HG03469 (cell line): ENCODE measurements around the gene IL1RN.

ENCODE experiments used
- ATAC-seq: cut with Tn5 transposase; IDR thresholded peaks from one replicate; pipeline ENCODE4 v1.9.1; 2021; ENCODE audit warnings: mild to moderate bottlenecking, moderate library complexity, moderate number of reproducible peaks; ENCODE audit not compliant: unreplicated experiment

The IL1RN gene

GRCh38 chr2:113124984-113125855 lies 2.2 kb upstream of the IL1RN start:
- no peak for ATAC-seq

- no peak for ATAC-seq
These were observed 510 bp downstream of the IL1RN start for GRCh38 chr2:113127646-113128570.

GRCh38 chr2:113129519-113130078 lies 2.2 kb downstream of the IL1RN start:
- ATAC-seq, result no peak

GRCh38 chr2:113131352-113132185 lies 4.2 kb downstream of the IL1RN start:
- ATAC-seq, result no peak

- ATAC-seq, result no peak
These were observed 5.1 kb downstream of the IL1RN start for GRCh38 chr2:113132414-113133021.

- ATAC-seq, result no peak
These were observed 6.6 kb downstream of the IL1RN start for GRCh38 chr2:113133704-113134598.

- no peak for ATAC-seq
These were observed 7.3 kb downstream of the IL1RN start for GRCh38 chr2:113134717-113135116.

- ATAC-seq, result no peak
These were observed 7.9 kb downstream of the IL1RN start for GRCh38 chr2:113135317-113135716.

GRCh38 chr2:113136828-113137775 lies 9.7 kb downstream of the IL1RN start:
- no peak for ATAC-seq

- ATAC-seq, result no peak
These were observed 10.4 kb downstream of the IL1RN start for GRCh38 chr2:113137827-113138226.

- no peak for ATAC-seq
These were observed 11.3 kb downstream of the IL1RN start for GRCh38 chr2:113138428-113139322.

GRCh38 chr2:113141451-113141850 lies 14.1 kb downstream of the IL1RN start:
- ATAC-seq, result no peak

- no peak for ATAC-seq
These were observed 14.9 kb downstream of the IL1RN start for GRCh38 chr2:113142290-113142689.

- no peak for ATAC-seq
These were observed 16.9 kb downstream of the IL1RN start for GRCh38 chr2:113144259-113144658.

- no peak for ATAC-seq
These were observed 21.5 kb downstream of the IL1RN start for GRCh38 chr2:113148606-113149552.
